CD4-positive, alpha-beta T cell treated with Interleukin-12 subunit alpha and Interleukin-12 subunit beta, for 1 hour (primary cell): ENCODE results near the gene ADD1.

Source experiments
- DNase-seq: peaks from one replicate; pipeline ENCODE4 v3.0.0-alpha.2; 2020

ADD1 gene

DNA sequence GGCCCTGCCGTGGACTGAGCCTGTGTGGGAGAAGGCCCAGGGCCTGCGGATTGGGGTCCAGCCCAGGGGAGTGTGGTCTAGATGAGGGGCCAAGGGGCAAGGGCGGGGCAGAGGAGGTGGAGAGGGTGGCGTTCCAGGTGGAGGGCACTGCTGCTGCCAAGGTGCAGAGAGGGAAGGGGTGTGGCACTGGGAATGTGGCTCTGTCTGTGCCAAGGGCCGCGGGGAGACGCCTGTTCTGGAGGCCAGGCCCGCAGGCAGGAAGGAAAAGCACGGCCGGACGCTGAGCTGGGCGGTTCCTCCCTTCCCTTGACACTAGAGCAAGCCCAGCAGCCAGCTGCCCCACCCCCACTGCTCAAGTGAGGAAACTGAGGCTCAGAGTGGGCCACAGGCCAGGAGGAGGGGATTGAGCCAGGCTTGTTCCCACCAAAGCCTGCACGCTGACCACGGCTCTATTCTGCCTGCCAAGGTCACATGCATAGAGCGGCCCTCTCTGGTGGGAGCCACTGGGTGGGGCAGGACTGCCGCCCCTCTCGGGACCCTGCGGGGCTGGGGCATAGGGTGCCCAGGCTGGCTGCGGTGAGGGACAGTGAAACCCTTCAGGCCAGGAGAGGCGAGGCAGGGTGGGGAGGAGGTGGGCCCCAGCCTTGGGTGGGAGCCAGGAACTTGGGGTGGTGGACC, 37.8 kb upstream of the ADD1 start:
- no peak for DNase-seq

DNA sequence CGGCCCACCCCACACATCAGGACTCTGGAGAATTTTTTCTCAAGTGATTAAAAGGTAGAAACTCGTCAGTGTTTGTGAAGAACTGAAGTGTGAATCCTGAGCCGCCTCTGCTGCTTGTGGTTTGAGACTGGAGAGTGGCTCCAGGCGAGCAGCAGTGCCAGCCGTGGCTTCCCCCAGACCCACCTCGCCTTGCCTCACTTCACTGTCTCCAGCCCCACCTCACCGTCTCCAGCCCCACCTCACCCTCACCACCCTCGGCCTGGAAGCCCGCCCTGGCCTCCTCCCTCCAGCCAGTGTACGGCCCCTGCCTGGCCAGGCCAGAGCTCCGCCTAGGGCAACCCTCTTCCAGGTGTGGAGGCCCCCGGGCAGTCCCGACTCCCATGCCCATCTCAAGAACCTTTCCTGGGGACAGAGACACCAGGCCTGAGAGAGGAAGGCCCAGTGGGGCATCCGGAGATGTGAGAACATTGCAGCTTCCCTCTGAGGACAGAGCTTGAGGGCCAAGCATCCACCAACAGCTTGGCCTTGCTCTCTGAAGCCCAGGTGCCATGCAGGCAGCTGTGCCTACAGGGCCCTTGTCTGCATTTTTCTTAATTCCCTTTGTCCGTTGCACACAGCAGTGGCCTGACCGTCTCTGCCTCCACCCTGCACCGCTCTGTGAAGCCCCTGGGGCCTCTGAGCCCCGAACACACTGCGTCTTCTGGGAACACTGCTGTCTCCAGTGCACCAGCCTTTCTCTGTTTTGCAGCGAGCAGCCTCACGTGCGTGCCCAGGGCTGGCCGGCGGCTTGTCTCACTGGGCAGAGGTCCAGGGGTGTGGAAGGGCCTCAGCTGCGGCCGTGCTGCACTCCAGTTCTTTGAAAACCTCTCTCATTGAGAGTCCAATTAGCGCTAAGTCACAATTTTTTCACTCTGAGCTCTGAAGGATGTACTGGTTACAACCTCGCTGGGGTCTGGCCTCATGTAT, 37.0 kb upstream of the ADD1 start:
- no peak for DNase-seq

DNA sequence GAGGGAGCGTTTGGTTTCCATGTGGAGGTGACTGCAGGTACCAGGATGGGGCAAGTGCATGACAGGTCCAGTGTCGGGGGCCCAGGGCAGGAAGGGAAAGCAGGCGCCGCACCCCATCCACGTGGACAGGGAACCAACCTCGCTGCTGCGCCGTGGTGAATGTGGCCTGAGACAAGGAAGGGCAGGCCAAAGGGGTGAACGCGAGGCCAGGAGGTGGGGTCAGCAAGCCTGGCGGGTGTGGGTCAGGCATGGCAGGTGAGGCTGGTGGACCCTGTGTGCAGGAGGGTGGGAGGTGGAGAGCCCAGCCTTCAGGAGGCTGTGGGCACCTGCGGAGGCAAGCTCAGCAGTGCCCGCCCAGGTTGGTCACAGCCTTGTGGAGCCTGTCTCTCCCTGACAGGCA, 36.1 kb upstream of the ADD1 start:
- no peak for DNase-seq

- no peak for DNase-seq
Measured at GRCh38 chr4:2808001-2808400, 35.6 kb upstream of the ADD1 start.

DNA sequence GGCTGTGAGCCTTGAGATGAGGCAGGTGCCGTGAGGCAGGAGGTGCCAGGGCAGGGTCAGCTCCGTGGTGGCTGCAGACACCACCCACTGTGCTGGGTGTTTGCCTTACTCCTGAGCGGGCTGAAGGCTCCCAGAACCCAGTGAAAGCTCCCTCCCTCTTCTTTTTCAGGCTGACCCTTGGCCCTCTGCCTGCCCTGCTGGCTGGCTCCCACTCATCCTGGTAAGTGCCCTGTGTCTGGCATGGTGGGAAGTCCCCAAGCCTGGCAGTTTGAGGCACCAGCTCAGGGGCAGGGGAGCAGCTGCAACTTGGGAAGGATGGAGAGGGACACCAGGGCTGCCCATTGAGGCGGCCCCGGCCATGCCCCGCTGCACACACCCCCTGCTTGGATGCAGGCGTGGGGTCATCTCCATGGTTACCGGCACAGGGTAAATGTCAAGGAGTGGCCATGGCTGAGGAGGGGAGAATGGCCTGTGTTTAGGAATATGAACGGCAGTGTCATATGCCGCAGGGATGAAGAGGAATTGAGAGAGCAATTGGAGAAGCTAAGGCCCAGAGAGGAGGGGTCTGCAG, 33.9 kb upstream of the ADD1 start:
- DNase-seq, result no peak

GRCh38 chr4:2810388-2810787, 33.3 kb upstream of the ADD1 start:
- no peak for DNase-seq

- DNase-seq, result peak; percentile 68
Measured at GRCh38 chr4:2811830-2812611, 31.6 kb upstream of the ADD1 start.

GRCh38 chr4:2812612-2813354, 30.9 kb upstream of the ADD1 start:
- no peak for DNase-seq

DNA sequence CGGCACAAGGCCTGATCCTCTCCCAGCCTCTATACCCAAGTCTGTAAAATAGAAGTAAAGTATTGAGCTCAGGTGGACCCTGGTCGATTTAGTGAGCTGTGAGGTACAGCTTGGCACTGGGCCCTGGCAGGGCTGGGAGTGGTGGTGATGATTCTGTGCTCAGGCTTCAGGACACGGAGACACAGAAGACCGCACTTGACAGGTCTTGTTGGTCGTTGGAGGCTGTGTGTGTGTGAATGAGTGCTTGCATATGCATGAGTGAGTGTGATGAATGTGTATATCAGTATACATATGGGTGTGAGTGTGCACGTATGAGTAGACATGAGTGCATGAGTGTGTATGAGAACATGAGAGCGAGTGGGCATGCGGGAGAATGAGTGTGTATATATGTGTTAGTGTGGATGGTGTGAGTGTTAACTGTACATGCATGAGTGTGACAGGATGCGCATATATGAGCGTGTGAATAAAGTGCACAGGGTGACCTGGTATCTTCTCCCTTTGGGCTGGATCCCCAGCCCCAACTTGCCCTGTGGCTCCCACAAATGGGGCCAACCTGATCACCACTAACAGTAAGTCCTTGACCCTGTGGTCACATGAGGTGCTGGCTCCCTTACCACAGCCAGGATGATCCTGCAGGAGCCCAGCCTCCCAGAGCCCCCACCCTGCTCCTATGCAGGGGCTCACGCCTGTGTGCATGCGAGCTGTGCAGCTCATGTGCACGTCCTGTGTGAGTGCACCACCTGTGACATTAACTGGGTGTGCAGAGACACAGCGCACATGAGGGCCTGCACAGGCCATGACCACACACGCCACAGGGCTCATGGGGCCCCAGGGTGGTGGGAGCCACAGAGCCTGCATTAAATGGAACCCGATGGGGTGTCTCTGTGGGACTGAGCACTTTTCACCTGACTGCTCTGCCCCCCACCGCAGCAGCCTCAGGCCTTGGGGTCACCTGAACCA, 29.9 kb upstream of the ADD1 start:
- no peak for DNase-seq

GRCh38 chr4:2814627-2815270, 28.9 kb upstream of the ADD1 start:
- DNase-seq, result no peak

DNA sequence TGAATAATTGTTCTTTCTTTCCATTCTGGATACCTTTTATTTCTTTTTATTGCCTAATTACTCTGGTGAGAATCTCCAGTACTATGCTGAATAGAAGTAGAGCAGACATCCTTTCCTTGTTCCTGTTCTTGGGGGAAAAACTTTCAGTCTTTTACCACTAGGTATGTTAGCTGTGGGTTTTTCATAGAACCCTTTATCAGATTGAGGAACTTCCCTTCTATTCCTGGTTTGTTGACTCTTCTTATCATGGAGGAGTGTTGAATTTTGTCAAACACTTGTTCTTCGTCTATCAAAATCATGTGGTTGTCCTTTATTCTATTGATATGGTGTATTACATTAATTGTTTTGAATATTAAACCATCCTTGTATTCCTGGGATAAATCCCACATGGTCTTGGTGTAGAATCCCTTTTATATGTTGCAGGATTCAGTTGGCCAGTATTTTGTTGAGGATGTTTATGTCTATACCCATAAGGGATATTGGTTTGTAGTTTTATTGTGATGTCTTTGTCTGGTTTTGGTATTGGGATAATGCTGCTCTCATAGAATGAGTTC, 27.2 kb upstream of the ADD1 start:
- no peak for DNase-seq

DNA sequence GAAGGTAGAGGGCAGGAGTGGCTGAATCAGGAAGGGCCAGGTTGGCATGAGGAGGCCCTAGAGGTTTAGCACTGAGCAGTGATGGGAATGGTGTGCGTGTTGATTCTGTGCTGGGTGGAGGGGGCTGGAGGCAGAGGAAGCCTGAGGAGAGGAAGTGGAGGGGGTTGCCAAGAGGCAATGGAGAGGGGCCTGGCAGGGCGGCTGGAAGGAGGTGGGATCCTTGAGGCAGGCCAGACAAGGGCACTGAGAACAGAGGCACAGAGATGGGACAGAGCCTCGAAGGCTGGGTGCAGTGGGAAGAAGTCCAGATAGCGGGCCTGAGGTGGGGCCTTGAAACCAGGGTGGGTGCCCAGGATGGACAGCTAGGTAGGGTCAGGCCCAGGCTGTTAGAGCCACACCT, 26.5 kb upstream of the ADD1 start:
- DNase-seq, result no peak

GRCh38 chr4:2817701-2818350, 25.8 kb upstream of the ADD1 start:
- no peak for DNase-seq

DNA sequence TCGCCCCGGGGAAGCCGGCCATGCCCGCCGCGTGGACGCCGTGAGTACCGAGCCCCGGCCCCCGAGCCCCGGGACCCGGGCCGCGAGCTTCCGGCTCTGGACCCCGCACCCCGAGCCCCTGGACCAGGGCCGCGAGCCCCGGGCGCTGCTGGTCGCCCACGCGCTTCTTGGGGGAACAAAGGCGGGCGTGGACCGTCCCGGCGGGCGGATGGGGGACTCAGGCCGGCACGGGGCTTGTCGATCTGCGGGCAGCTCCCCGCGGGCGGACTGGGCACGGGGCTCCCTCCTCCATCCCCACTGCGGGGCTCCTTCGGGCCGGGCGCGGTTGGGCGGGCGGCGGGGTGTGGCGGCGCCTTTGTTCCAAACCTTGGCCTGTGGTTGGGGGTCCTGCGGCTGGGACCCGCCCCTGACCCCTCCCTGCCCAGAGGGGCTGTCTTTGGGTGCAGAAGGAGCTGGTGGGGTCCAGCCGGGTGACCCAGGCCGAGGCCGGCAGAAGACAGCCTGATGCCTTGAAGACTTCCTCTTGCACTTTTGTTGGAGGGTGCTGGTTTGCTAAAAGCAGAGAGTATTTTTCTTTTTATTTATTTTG, 25.2 kb upstream of the ADD1 start:
- no peak for DNase-seq

- no peak for DNase-seq
Measured at GRCh38 chr4:2819244-2820215, 24.1 kb upstream of the ADD1 start.

DNA sequence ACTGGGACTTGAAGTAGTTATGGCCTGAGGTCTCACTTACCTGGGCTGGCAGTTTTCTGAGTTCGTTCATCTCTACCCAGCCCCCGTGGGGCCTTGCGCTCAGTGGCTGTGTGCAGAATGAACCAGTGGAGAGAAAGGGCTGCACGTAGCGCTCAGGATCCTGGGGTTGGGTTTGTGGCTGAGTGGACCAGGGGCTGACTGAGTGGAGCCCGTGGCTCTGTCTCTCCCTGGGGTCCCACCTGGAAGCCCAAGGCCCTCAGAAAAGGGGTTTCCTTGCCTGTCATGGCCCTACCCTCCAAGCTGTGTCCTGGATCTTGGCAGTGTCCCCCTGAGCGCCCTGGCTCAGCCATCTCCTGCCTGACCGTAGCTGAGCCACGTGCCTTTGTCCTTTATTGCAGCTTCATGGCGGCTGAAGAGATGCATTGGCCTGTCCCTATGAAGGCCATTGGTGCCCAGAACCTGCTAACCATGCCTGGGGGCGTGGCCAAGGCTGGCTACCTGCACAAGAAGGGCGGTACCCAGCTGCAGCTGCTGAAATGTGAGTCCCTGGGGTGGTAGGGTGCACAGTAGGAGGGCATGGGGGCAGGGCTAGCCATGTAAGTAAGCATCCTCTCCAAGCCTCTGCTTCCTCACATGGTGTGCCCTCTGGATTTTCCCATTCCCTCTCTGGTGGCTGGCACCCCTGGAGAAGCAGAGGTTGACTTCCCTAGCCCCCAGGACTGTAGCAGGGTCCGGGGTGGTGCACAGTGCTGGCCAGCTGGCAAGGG, 23.2 kb upstream of the ADD1 start:
- no peak for DNase-seq
